Stimulated activated naive CD8-positive, alpha-beta T cell treated with anti-CD3 and anti-CD28 coated beads, Interleukin-15, amount 100 ng/mL, for 72 hours (primary cell): Measurements from ENCODE around the gene MYO7B.
"Not testable (repeated sequence)": the region's sequence is repeated elsewhere in the genome, so short reads cannot be mapped to it uniquely, and the experiment has no call there.

Source experiments
- ATAC-seq: fragments of 150-1000 bp; cut with Tn5 transposase; 2 replicates; pipeline ENCODE4 v1.10.0; 2021; ENCODE audit warnings: mild to moderate bottlenecking, moderate library complexity
- DNase-seq, 2 donors: peaks; one replicate each; pipeline ENCODE4 v3.0.0; 2021 to 2022
- H3K27ac Mint-ChIP-seq, 2 donors: one replicate each; pipeline ENCODE4 v1.8.0; 2022; ENCODE audit warnings: mild to moderate bottlenecking in 2 of 2, mixed read lengths in 2 of 2, moderate library complexity in 2 of 2
- H3K27me3 Mint-ChIP-seq: one replicate; pipeline ENCODE4 v1.8.0; 2022; ENCODE audit warnings: mixed read lengths
- H3K4me1 Mint-ChIP-seq: one replicate; pipeline ENCODE4 v1.8.0; 2022; ENCODE audit warnings: mild to moderate bottlenecking, mixed read lengths
- H3K4me3 Mint-ChIP-seq, 2 donors: one replicate each; pipeline ENCODE4 v1.8.0; 2022; ENCODE audit warnings: mild to moderate bottlenecking in 2 of 2, mixed read lengths in 2 of 2, moderate library complexity in 1 of 2
- H3K9me3 Mint-ChIP-seq, 2 donors: one replicate each; pipeline ENCODE4 v1.8.0; 2022; ENCODE audit warnings: mixed read lengths in 2 of 2

The MYO7B gene

DNA sequence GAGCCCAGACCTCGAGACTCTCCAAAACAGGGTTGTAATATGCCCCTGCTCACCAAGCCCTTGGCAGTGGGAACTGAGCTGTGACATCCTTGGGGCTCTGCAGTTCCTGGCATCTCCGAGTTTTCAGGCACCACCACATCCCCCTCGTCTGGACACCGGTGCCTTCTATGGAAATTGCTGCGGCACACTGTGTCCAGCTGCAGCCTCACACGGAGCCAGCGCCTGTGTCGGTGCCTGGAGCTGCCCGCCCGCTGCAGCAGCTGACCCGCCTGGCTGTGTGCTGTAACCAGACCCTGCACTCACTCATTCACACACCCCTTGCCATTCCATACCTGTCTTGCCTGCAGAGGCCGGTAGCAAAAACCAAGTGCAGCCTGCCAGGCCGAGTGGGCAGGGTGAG, 21.0 kb upstream of the MYO7B start:
- Mint-ChIP-seq H3K27ac (peak overlapping the region in 1 of 2 donors; percentile 72), H3K4me1 (peaks cover 72% of the 10 kb centered on the region), H3K9me3 (no peaks in the 10 kb centered on the region), H3K27me3 (no peaks in the 10 kb centered on the region), H3K4me3 (no peak overlapping the region)
- no peak for ATAC-seq
- DNase-seq, result no peak

DNA sequence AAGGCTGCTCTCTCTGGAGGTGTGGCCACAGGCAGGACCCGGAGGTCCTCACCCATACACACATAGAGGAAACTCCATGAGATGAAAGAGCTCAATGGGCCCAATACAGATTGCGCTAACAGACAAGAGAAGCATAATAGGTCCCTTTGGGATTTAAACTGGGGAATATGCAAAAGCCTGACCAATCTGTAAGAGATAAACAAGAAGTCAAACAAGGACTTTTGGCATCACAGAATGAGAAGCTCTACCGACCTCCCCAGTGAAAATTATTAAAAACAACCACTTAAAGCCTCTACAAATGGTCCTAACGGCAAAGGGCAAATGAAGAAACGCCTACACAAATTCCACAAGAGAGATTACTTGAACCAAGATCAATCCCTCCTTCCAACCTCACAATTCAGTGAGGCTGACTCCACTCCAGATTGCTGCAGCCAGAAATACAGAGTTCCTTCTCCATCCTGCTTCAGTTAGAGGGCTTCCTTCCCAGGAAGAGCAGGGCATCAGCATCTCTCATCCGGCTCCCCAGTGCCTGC, 20.0 kb upstream of the MYO7B start:
- ATAC-seq (no peak), DNase-seq (no peak)
- Mint-ChIP-seq H3K4me3 (no peak overlapping the region), H3K27me3 (no peaks in the 10 kb centered on the region), H3K27ac (peak overlapping the region in 1 of 2 donors; percentile 69), H3K4me1 (peaks cover 70% of the 10 kb centered on the region), H3K9me3 (no peaks in the 10 kb centered on the region)

DNA sequence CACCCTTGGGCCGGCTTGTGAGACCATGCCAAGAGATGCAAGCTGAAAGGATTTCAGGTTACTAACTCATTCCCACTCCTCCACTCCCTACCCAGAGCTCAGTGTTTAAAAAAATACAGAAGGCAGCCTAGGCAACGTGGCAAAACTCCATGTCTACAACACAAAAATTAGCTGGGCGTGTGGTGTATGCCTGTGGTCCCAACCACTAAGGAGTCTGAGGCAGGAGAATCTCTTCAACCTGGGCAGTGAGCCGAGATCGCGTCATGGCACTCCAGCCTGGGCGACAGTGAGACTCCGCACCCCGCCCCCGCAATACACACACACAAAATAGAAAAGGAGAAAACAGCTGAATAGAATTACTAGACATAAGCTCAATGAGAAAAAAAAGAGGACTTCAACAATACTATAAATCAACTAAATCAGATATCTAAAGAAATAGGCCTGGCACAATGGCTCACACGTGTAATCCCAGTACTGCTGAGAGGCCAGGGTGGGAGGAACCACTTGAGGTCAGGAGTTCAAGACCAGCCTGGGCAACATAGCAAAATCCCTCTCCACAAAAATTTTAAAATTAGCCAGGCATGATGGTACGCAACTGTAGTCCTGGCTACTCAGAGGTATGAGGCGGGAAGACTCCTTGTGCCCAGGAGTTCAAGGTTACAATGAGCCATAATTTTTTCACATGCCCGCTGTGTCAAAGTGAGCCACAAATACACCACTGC, 19.3 kb upstream of the MYO7B start:
- Mint-ChIP-seq H3K27me3 (no peaks in the 10 kb centered on the region), H3K27ac (no peak overlapping the region), H3K9me3 (no peaks in the 10 kb centered on the region), H3K4me1 (peaks cover 63% of the 10 kb centered on the region), H3K4me3 (no peak overlapping the region)
- DNase-seq, result no peak
- no peak for ATAC-seq

DNA sequence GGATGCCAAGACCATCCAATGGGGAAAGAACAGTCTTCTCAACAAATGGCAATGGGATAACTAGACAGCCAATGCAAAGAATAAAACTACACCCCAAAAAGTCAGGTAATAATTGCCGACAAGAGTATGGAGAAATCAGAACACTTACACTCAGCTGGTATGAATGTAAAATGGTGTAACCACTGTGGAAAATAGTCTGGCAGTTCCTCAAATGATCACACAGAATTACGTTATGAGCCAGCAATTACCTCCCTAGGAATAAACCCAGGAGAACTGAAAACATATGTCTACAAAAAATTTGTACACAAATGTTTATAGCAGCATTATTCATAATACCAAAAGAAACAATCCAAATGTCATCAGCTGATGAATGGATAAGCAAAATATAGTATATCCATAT, 18.0 kb upstream of the MYO7B start:
- no peaks in the 10 kb centered on the region for H3K27me3 Mint-ChIP-seq
- no peak for ATAC-seq
- peaks cover 57% of the 10 kb centered on the region for H3K4me1 Mint-ChIP-seq
- no peak overlapping the region for H3K27ac Mint-ChIP-seq
- no peak for DNase-seq
- H3K4me3 Mint-ChIP-seq, result no peak overlapping the region
- no peaks in the 10 kb centered on the region for H3K9me3 Mint-ChIP-seq

DNA sequence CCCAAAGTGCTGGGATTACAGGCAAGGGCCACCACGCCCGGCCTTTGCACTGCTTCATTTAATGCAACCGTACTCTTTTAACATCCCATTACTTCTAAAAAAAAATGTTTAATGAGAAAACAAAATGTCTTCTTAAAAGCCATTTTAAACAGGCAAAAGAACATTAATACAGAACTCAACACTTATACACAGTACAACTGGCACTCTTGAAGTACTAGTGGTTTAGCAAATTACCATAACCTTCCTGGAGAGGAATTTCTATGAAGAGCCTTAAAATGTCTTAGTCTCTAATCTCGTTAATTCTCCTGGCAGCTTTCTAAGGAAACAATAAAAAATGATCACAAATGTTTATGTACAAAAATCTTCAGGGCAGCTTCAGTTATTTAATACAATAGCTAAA, 15.1 kb upstream of the MYO7B start:
- H3K4me1 Mint-ChIP-seq, result peaks cover 46% of the 10 kb centered on the region
- peak overlapping the region in 1 of 2 donors; percentile 27 for H3K27ac Mint-ChIP-seq

DNA sequence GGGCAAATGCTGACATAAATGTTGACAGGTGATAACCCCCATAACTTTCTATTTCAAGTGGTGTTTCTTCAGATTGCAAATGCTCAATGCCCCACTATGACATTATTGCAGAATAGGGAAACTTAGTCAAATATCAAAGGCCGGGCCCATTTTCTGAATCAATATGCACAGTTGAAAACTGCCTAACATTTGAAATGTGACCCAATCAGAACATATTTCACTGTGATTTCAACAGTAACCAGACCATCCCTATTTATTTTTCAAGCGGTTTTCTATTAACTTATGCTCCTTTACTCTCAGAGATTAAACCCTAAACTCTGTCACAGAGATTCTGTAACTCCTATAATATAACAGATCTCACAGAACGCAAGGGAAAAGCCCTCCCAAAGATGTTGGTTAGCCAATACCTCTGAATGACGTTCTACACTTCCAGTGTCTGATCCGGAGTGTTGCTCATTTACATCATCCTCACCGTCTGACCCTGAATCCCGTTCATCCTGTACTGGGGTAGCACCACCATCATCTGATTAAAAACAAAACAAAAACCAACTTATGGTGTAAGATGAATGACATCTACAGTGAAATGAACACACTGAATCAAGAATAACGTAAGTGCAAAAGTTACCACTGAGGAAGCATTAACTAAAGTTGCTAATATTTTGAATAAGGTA, 12.1 kb upstream of the MYO7B start:
- peak overlapping the region in 1 of 2 donors; percentile 56 for H3K27ac Mint-ChIP-seq
- H3K4me1 Mint-ChIP-seq, result peaks cover 42% of the 10 kb centered on the region
- H3K9me3 Mint-ChIP-seq, result no peaks in the 10 kb centered on the region
- H3K27me3 Mint-ChIP-seq, result no peaks in the 10 kb centered on the region
- peak overlapping the region in 1 of 2 donors; percentile 26 for H3K4me3 Mint-ChIP-seq
- DNase-seq, result no peak
- no peak for ATAC-seq

More for the DNA sequence above, 15.1 kb upstream of the MYO7B start:
- no peak overlapping the region for H3K4me3 Mint-ChIP-seq
- DNase-seq, result no peak
- no peaks in the 10 kb centered on the region for H3K27me3 Mint-ChIP-seq
- ATAC-seq, result no peak
- no peaks in the 10 kb centered on the region for H3K9me3 Mint-ChIP-seq

DNA sequence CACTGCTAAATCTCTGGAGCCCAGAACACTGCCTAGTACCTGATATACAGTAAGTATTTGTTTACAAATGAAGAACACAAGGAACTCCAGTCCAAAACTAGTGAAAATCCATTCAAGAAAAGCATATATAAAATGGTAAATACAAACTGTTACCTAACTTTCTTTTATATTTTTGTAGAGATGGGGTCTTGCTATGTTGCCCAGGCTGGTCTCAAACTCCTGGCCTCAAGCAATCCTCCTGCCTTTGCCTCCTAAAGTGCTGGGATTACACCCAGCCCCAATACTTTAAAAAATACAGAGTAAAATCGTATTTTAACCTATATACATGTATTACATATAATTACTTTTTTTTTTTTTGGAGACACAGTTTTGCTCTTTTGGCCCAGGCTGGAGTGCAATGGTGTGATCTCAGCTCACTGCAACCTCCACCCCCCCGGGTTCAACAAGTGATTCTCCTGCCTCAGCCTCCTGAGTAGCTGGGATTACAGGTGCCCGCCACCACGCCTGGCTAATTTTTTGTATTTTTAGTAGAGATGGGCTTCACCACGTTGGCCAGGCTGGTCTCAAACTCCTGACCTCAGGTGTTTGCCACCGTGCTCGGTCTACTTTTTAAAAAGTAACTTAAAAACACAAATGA, 11.2 kb upstream of the MYO7B start:
- H3K4me1 Mint-ChIP-seq, result peaks cover 44% of the 10 kb centered on the region
- H3K27me3 Mint-ChIP-seq, result not testable (repeated sequence)
- peak overlapping the region; percentile 86 to 98 for H3K4me3 Mint-ChIP-seq

DNA sequence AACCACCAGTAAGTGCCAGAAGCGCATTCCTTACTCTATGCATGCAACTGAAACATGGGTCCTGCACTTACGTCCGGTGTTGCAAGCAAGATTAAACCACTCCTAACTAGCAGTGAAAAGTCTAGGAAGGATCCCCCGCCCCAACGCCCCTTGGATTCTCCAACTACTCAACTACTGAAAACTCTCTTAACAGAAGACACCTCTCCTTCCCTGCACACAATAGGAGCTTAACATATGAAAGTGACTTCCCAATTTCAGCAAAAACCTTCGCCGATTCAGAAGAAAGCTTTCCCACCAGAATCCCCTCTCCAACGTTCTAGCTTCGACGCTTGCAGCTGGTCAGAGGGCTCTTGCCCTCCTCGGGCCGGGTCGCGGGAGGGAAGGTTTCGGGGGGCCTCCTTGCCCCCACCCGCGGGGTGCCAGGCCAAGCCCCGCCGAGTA, 9.8 kb upstream of the MYO7B start:
- no peaks in the 10 kb centered on the region for H3K27me3 Mint-ChIP-seq
- H3K9me3 Mint-ChIP-seq, result peaks cover 6 to 10% of the 10 kb centered on the region in 2 donors
- H3K4me3 Mint-ChIP-seq, result peak overlapping the region; percentile 86 to 98
- peaks cover 38% of the 10 kb centered on the region for H3K4me1 Mint-ChIP-seq
- DNase-seq (peak; percentile 5 to 17), ATAC-seq (no peak)
- H3K27ac Mint-ChIP-seq, result peak overlapping the region; percentile 98 to 99

More for the DNA sequence above, 11.2 kb upstream of the MYO7B start:
- DNase-seq, H3K9me3 Mint-ChIP-seq, ATAC-seq: not testable (repeated sequence)
- peak overlapping the region in 1 of 2 donors; percentile 19 for H3K27ac Mint-ChIP-seq

DNA sequence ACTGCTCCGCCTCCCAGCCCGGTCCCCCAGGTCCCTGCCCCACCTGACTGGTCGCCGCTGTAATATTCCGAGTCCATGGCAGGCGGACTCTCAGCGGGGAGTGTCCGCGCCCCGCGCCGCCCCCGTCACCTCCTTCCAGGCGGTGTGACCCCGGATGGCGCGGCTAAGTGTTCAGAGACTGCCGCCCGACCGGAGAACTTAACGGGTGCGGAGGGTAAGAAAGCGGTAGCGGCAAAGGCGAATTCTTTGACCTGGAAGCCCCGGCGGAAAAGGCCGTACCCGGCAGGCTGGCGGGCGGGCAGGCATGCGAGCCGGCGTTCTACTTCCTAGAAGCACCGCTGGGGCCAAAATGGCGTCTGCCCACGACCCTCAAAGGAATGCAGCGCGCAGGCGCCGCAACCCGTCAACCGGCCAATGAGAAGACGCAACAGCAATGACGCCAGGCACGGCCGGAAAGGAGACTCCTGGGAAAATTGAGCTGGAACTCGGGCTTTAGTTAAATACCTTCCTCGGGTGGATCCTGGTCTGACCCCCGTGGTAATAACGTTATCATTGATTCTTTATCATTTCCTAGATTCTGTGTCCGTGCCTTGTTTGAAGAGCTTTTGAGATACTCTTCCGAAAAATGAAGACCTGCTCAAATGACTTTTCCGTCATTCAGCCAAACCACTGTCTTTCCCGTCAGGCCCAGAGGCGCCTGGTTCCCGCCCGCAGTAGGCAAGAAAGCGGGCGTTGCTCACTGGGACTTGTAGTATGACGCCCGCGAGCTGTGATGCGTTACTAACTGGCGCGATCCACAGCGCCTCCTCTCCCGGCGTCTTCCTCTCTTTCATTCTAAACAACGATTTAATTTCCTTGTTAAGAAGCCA, 9.1 kb upstream of the MYO7B start, which contains the start of gene IWS1:
TSS of gene IWS1 (minus strand) at position 358 of the 869 bp plus-strand sequence. CDS start at position 77, 281 bp downstream.
- H3K27ac Mint-ChIP-seq, result peak within 1 kb of the TSS; percentile 98 to 99
- ATAC-seq (peak; percentile 92), DNase-seq (peak; percentile 91 to 93)
- peak within 1 kb of the TSS; percentile 86 to 98 for H3K4me3 Mint-ChIP-seq
- no peaks in the 10 kb centered on the region for H3K27me3 Mint-ChIP-seq
- peaks cover 6 to 10% of the 10 kb centered on the region in 2 donors for H3K9me3 Mint-ChIP-seq
- H3K4me1 Mint-ChIP-seq, result peaks cover 38% of the 10 kb centered on the region

DNA sequence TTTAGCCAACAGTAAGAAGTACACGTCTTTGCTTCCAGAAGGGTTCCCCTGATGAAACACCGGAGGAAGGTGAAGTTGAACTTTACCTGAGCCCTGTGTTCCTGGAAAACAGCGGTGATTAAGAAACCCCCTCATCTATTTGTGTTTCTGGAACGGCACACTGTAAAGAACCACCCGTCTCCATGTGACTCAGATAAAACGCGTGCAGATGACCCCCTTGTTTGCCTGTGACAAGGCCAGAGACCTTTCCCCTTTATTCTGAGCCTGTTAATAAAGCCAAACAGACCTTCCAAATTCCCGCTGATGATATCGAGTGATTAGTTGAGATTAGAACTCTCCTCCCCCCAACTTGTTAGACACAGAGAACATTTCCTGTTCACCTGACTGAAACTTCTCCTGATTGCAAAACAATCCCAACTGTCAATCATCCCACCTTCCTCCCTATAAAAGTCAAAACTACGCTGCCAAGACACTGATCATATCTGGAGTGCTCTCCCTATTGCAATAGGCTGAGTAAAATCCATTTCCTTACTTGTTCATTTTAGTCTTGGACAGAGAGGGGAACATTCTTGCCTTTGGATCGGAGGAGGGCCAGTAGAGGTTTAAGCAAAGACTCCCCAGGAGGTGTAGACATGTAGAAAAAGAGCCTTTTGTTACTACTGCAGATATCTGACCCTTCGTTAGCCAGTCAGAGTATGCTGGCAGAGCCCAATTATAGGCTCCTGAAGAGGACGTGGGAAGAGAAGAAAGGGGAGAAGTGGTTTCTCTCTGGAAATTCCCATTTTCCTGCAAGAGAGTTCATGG, 8.3 kb upstream of the MYO7B start:
- Mint-ChIP-seq H3K27me3 (no peaks in the 10 kb centered on the region), H3K4me3 (peak overlapping the region; percentile 86 to 98), H3K9me3 (peaks cover 6 to 10% of the 10 kb centered on the region in 2 donors), H3K4me1 (peaks cover 34% of the 10 kb centered on the region), H3K27ac (peak overlapping the region; percentile 98 to 99)
- ATAC-seq (peak; percentile 31), DNase-seq (no peak)

DNA sequence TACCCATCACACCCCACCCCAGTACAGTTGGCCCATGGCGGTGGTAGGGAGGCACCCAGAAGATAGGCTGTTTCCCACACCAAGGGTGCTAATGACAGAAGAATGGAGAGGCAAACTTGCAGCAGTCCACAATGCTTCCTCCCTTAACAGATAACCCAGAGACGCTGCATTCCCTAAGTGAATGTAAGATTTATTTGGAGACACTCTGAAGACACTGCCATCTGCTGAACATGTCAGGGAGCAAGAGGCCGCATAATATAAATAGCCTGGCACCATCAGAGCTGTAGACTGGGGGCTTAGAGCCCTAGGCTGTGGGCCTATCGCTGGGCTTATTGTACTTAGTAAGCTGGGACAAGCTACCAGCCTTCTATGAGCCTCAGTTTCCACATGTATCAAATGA, 7.0 kb upstream of the MYO7B start:
- Mint-ChIP-seq H3K9me3 (peaks cover 6 to 10% of the 10 kb centered on the region in 2 donors), H3K4me3 (no peak overlapping the region), H3K27ac (no peak overlapping the region), H3K4me1 (peaks cover 26% of the 10 kb centered on the region), H3K27me3 (no peaks in the 10 kb centered on the region)
- ATAC-seq (no peak), DNase-seq (no peak)

DNA sequence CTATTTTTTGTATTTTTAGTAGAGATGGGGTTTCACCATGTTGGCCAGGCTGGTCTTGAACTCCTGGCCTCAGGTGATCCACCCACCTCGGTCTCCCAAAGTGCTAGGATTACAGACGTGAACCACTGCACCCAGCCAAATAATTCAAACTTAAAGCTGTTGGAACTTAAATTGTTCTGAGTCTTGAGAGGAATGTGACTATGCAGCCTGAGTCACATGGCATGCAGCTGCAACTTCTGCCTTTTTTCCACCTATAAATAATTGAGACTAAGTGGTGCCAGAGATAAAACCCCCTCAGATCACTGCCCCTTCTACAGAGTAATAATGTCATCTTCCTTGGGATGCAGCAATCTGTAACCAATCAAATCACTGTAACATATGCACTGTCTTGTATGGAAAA, 6.1 kb upstream of the MYO7B start:
- H3K4me1 Mint-ChIP-seq, result peaks cover 18% of the 10 kb centered on the region
- not testable (repeated sequence) for H3K27me3 Mint-ChIP-seq, H3K9me3 Mint-ChIP-seq, ATAC-seq, H3K4me3 Mint-ChIP-seq, DNase-seq, H3K27ac Mint-ChIP-seq

DNA sequence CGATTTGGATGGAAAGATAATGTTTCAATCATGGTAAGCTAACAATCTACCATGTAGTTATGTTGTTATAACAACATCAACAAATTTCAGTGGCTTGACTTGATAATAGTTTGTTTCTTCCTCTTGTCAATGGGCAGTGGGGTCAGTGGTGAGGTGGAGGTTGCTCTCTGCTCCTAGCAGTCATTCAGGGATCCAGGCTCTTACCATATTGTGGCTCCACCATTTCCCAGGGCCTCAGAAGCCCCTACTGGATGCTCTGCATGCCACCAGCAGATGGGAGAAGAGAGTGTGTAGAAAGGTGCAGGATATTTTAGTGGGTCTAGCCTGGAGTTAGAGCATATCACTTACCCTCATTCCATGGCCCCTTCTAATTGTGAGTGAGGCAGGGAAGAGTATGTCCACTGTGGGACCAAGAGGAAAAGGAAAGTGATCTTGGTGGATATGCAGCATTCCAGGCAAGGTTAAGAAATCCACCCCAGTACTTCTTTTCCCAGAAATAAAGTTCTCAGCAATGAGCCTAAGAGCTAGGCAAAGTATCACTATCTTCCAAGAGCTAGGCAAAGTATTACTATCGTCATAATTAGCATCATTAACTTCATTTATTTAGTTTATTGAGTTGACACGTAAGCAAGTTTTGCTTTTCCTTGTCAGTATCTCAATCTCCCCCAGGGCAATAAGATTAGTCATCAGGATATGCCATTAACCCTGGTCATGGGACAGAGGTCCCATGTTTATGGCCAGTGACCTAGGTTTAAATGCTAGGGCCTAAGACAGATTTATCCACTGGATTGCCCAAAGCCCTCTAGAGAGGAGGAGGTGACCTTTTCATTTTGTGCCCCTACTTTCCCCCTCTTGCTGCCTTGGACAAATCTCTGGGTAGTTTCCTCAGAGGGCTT, 5.0 kb upstream of the MYO7B start:
- ATAC-seq (no peak), DNase-seq (no peak)
- Mint-ChIP-seq H3K27me3 (no peaks in the 10 kb centered on the region), H3K9me3 (peaks cover 6 to 10% of the 10 kb centered on the region in 2 donors), H3K4me3 (no peak overlapping the region), H3K27ac (no peak overlapping the region), H3K4me1 (peaks cover 18% of the 10 kb centered on the region)
